ENCODE data around the gene FAM131C.
A peak's percentile ranks its signal among the peaks of the same experiment; 100 is the strongest.
"Not testable (repeated sequence)": the region's sequence is repeated elsewhere in the genome, so short reads cannot be mapped to it uniquely, and the experiment has no call there.

Gene FAM131C

GRCh38 chr1:16058394-16059120 lies 14.9 kb downstream of the FAM131C start:
- DNase-seq (ENCODE audit: low read depth), result not testable (repeated sequence)

- not testable (repeated sequence) for DNase-seq (ENCODE audit: low read depth)
These were observed 16.0 kb downstream of the FAM131C start for GRCh38 chr1:16057314-16057915.

GRCh38 chr1:16056521-16056912 lies 16.9 kb downstream of the FAM131C start:
- not testable (repeated sequence) for DNase-seq (ENCODE audit: low read depth)

GRCh38 chr1:16055613-16056520 lies 17.6 kb downstream of the FAM131C start:
- peak; percentile 73 for DNase-seq (ENCODE audit: low read depth)

GRCh38 chr1:16054598-16055540 lies 18.6 kb downstream of the FAM131C start:
- DNase-seq (ENCODE audit: low read depth), result no peak

- DNase-seq (ENCODE audit: low read depth), result no peak
These were observed 19.5 kb downstream of the FAM131C start for GRCh38 chr1:16053781-16054502.

- not testable (repeated sequence) for DNase-seq (ENCODE audit: low read depth)
These were observed 21.5 kb downstream of the FAM131C start for GRCh38 chr1:16051949-16052348.

GRCh38 chr1:16051039-16051438 lies 22.4 kb downstream of the FAM131C start:
- no peak for DNase-seq (ENCODE audit: low read depth)

GRCh38 chr1:16050328-16050727 lies 23.1 kb downstream of the FAM131C start:
- DNase-seq (ENCODE audit: low read depth), result no peak

- DNase-seq (ENCODE audit: low read depth), result no peak
These were observed 24.8 kb downstream of the FAM131C start for GRCh38 chr1:16048573-16049189.

- no peak for DNase-seq (ENCODE audit: low read depth)
These were observed 25.5 kb downstream of the FAM131C start for GRCh38 chr1:16047791-16048475.

- DNase-seq (ENCODE audit: low read depth), result no peak
These were observed 26.6 kb downstream of the FAM131C start for GRCh38 chr1:16046842-16047241.

GRCh38 chr1:16043950-16044349 lies 29.5 kb downstream of the FAM131C start:
- DNase-seq (ENCODE audit: low read depth), result no peak

- DNase-seq (ENCODE audit: low read depth), result no peak
These were observed 29.9 kb downstream of the FAM131C start, which contains the start of gene CLCNKB for GRCh38 chr1:16043521-16043920. CLCNKB (plus strand) TSS chr1:16043782; CDS start chr1:16044493, 711 bp downstream.

GRCh38 chr1:16042654-16043053 lies 30.8 kb downstream of the FAM131C start:
- DNase-seq (ENCODE audit: low read depth), result not testable (repeated sequence)

GRCh38 chr1:16042096-16042495 lies 31.4 kb downstream of the FAM131C start:
- DNase-seq (ENCODE audit: low read depth), result no peak

- DNase-seq (ENCODE audit: low read depth), result no peak
These were observed 32.3 kb downstream of the FAM131C start for GRCh38 chr1:16041200-16041599.

- DNase-seq (ENCODE audit: low read depth), result not testable (repeated sequence)
These were observed 33.6 kb downstream of the FAM131C start for GRCh38 chr1:16039871-16040270.

GRCh38 chr1:16038620-16038912 lies 34.9 kb downstream of the FAM131C start:
- no peak for DNase-seq (ENCODE audit: low read depth)

GRCh38 chr1:16036461-16036860 lies 37.0 kb downstream of the FAM131C start:
- not testable (repeated sequence) for DNase-seq (ENCODE audit: low read depth)

All from activated T-helper 9 cell treated with anti-CD3 and anti-CD28 coated beads, Interleukin-2, amount 50 U/mL, for 16 hours (primary cell).